ENCODE results near the gene MICAL1.

The MICAL1 gene

DNA sequence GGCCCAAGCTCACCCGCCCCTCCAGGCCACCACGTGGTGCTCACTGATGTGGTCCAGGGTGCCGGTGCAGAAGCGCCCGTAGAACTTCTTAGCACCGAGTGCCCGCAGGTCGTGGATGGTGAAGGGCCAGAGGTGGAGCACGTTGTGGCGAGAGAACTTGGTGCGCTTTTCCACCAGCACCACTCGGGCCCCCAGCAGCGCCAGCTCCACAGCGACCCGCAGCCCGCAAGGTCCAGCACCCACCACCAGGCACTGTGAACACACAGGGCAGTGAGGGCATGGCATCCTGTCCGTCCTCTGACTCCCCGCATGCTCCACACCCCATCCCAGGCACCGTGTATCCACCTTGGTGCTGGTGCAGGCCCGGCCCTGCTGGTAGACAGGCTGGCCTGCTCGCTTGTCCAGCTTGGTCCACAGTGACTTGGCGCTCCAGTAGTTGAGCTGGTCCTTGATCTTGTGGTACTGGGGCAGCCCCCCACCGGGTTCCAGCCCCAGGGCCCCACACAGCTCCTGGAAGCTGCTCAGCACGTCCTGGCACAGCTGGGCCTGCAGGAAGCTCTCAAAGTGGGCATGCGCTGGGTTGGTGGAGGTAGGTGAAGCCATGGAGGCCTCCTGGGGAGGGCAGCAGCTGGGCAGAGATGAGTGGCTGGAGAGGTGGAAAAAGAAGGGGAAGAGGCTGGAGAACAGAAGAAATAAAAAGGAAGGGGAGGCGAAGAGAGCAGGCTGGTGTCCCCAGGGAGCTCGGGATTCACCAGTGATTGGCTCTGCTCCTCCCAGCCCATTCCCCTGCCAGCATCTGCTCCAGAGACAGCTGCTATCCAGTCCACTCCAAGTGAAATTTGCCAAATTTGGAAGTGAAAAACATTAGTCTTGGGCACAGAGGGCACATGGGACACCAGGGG, 1.7 kb downstream of the MICAL1 start:
- H3K9me3 Mint-ChIP-seq: no peaks in the 10 kb centered on the region
- peaks cover 47% of the 10 kb centered on the region for H3K4me1 Mint-ChIP-seq
- H3K27ac Mint-ChIP-seq: peak overlapping the region; percentile 100
- H3K36me3 Mint-ChIP-seq: peaks cover 9% of the 10 kb centered on the region
- DNase-seq (ENCODE audit: low spot score in 2 of 2) (no peak), ATAC-seq (ENCODE audit: low read depth) (no peak)
- H3K4me3 Mint-ChIP-seq: peak overlapping the region; percentile 99
- no peaks in the 10 kb centered on the region for H3K27me3 Mint-ChIP-seq

DNA sequence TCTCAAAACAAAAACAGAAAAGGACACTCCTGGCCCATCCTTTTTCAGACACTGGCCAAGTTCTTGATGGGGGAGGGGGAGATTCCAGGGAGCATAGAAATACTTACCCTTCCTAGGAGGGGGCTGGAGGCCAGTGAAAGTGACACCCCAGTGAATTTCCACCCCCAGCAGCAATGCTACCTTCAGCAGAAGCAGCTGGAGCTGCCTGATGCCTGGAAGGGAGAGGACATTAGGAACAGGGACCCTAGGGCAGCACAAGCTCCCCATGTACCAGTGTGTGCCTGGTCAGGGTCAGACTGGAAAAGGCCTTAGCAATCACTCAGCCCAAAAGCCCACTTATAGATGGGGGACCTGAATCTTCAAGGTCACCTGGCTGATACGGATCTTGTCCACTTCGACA, 2.4 kb downstream of the MICAL1 start:
- peak overlapping the region; percentile 100 for H3K27ac Mint-ChIP-seq
- no peaks in the 10 kb centered on the region for H3K9me3 Mint-ChIP-seq
- ATAC-seq (ENCODE audit: low read depth) (no peak), DNase-seq (ENCODE audit: low spot score in 2 of 2) (no peak)
- H3K4me3 Mint-ChIP-seq: no peak overlapping the region
- H3K4me1 Mint-ChIP-seq: peaks cover 46% of the 10 kb centered on the region
- H3K36me3 Mint-ChIP-seq: peaks cover 9% of the 10 kb centered on the region
- no peaks in the 10 kb centered on the region for H3K27me3 Mint-ChIP-seq

DNA sequence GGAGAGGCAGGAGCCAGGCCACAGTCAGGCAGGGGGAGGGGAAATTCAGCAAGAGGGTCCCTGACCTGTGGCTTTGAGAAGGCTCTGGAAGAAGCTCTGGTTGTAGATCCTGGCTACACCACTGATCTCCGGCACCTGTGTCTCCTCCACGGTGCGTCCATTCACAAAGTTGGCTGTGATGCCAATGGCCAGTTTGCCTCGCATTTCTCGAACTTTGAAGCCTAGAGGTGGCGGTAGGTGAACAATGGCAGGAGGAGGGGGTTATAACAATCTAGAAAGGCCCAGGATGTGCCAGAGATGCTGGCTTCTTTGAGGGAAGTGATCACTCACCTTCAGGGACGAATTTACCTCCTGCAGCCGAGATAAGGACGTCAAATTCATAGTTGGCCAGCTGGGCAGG, 3.4 kb downstream of the MICAL1 start:
- no peaks in the 10 kb centered on the region for H3K9me3 Mint-ChIP-seq

DNA sequence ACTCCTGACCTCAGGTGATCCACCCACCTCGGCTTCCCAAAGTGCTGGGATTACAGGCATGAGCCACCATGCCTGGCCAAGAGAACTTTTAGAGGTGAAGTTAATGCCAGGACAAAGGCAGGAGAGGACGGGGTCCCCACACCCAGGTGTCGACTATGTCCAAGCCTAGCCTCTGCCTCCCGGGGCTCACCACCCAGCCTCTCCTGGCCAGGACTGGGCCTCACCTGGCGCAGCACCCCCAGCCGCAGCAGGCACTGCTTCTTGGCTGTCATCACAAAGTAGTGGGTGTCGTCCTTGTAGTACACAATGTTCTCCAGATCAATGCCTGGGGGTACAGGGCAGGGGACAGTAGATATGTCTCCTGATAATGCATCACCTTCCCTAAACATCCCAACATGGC, 4.2 kb downstream of the MICAL1 start:
- Mint-ChIP-seq H3K27ac (peak overlapping the region; percentile 100), H3K27me3 (no peaks in the 10 kb centered on the region), H3K9me3 (no peaks in the 10 kb centered on the region), H3K4me3 (no peak overlapping the region), H3K36me3 (peaks cover 12% of the 10 kb centered on the region), H3K4me1 (peaks cover 45% of the 10 kb centered on the region)
- ATAC-seq (ENCODE audit: low read depth) (no peak), DNase-seq (ENCODE audit: low spot score in 2 of 2) (no peak)

More for the DNA sequence above, 3.4 kb downstream of the MICAL1 start:
- no peak for DNase-seq (ENCODE audit: low spot score in 2 of 2)
- H3K4me1 Mint-ChIP-seq: peaks cover 50% of the 10 kb centered on the region
- peaks cover 9% of the 10 kb centered on the region for H3K36me3 Mint-ChIP-seq
- ATAC-seq (ENCODE audit: low read depth): no peak
- no peaks in the 10 kb centered on the region for H3K27me3 Mint-ChIP-seq
- peak overlapping the region; percentile 11 for H3K4me3 Mint-ChIP-seq
- peak overlapping the region; percentile 100 for H3K27ac Mint-ChIP-seq

- Mint-ChIP-seq H3K4me1 (peaks cover 42% of the 10 kb centered on the region), H3K9me3 (no peaks in the 10 kb centered on the region), H3K27ac (peak overlapping the region; percentile 60), H3K27me3 (no peaks in the 10 kb centered on the region), H3K4me3 (peak overlapping the region; percentile 5), H3K36me3 (peaks cover 12% of the 10 kb centered on the region)
- ATAC-seq (ENCODE audit: low read depth) (no peak), DNase-seq (ENCODE audit: low spot score in 2 of 2) (no peak)
These were observed 4.8 kb downstream of the MICAL1 start for GRCh38 chr6:109450801-109451200.

DNA sequence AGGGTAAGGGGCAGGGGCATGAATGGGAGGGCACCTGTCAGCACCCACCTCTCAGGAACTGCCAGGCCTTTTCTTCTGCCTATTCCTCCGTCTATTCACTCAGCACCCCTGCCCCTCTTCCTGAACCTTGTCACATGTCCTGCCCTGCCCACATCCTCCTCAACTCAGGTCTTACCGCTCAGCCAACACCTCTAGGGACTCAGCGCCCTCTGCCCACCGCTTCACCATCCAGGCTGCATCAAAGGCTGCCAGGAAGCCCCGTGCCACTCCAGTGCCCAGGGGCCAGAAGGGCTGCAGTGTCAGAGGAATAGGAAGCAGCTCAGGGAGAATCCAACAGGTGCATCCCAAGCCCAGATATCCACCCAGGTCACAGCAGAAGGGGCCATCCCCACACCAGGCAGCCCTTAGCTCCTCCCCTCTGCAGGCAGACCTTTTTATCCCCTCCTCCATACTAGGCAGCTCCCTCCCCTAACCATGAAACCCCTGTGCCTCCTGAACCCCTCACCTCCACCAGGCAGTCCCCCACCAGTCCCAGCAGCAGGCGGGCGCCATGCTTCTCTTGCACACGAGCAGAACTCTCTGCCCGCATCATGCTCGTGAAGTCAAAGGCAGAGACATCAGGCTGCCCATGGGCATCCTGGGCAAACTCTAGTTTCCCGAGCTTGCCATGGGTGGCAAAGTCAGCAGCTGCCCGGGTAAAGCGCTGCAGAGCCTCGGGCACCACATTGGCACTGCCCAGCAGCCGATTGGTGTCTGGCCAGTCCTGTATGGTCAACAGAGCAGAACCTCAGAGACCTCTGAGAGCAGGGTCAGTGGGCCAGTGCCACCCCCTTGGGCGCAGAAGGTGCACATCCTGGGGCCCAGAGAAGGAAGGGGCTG, 5.5 kb downstream of the MICAL1 start:
- peak; percentile 19 for ATAC-seq (ENCODE audit: low read depth)
- peak overlapping the region; percentile 83 for H3K27ac Mint-ChIP-seq
- H3K4me1 Mint-ChIP-seq: peaks cover 45% of the 10 kb centered on the region
- DNase-seq (ENCODE audit: low spot score in 2 of 2): no peak
- H3K4me3 Mint-ChIP-seq: peak overlapping the region; percentile 31
- H3K36me3 Mint-ChIP-seq: peaks cover 17% of the 10 kb centered on the region
- no peaks in the 10 kb centered on the region for H3K27me3 Mint-ChIP-seq
- H3K9me3 Mint-ChIP-seq: no peaks in the 10 kb centered on the region

DNA sequence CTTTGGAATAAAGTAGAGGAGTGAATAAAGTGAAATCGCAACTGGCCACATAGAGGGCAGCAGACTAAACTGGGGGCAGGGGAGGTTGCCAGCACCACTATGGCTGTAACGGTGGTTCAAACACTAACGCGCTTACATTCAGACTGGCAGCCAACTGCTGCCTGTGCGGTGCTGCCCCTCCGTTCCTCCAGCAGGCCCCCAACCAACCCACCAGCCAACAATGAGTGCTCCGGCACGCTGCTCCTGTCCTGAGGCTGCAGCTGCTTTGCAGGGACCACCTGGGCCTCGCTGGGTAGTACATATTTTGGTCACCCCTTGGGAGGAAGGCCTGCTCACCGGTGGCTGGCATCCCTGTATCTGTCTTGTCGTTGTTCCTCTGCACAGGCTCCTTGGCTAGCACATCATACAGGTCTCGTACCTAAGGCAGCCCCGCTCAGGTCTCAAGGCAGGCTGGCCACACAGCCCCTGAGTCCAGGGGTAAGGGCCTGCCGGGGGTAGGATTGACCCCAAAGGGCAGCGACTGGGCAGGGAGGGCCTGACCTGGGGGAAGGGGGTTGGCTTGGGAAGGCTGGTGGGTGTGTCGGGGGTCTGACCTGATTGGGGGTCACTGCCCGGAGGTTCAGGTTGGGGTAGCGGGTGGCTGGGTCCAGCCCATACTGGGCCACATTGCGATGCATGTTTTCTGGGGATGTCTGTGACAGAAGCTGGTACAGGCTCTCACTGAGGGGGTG, 6.3 kb downstream of the MICAL1 start:
- peak overlapping the region; percentile 83 for H3K27ac Mint-ChIP-seq
- no peaks in the 10 kb centered on the region for H3K9me3 Mint-ChIP-seq
- no peak for ATAC-seq (ENCODE audit: low read depth)
- no peak overlapping the region for H3K4me3 Mint-ChIP-seq
- no peak for DNase-seq (ENCODE audit: low spot score in 2 of 2)
- peaks cover 44% of the 10 kb centered on the region for H3K4me1 Mint-ChIP-seq
- peaks cover 15% of the 10 kb centered on the region for H3K36me3 Mint-ChIP-seq
- no peaks in the 10 kb centered on the region for H3K27me3 Mint-ChIP-seq

- no peaks in the 10 kb centered on the region for H3K9me3 Mint-ChIP-seq
- no peaks in the 10 kb centered on the region for H3K27me3 Mint-ChIP-seq
- H3K4me3 Mint-ChIP-seq: no peak overlapping the region
- H3K27ac Mint-ChIP-seq: peak overlapping the region; percentile 83
- peaks cover 40% of the 10 kb centered on the region for H3K4me1 Mint-ChIP-seq
- H3K36me3 Mint-ChIP-seq: peaks cover 15% of the 10 kb centered on the region
- DNase-seq (ENCODE audit: low spot score in 2 of 2): no peak
- no peak for ATAC-seq (ENCODE audit: low read depth)
These were observed 7.0 kb downstream of the MICAL1 start for GRCh38 chr6:109448615-109449014.

DNA sequence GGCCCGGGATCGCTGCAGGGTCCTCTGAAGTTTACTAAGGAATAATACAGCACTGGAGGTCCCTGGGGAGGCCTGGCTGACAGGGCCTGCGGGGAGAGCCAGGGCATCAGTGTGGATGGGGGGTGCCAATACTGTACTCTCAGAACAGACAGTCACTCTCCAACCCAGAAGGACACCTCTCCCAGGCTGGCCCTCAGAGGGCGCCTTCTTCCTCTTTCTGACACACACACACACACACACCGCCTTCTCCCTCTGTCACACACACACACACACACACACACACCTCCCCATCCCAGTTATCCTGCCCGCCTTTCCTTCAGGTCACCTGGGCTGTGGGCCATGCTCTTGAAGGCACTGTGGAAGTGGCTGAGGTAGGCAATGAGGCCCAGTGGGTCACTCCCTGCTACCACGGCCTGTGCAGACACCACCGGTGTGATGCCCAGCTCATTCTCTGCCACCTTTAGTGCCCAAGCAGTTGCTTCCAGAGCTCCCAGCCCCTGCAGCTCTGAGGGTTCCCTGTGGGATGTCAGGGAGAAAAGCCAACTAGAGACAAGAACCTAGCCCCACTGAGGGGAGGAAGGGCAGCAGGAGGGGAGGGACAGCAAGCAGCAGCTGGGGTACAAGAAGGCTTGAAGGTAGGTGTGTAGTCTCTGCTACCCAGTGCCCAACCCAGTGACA, 7.6 kb downstream of the MICAL1 start:
- DNase-seq (ENCODE audit: low spot score in 2 of 2) (peak in 1 of 2 donors; percentile 41), ATAC-seq (ENCODE audit: low read depth) (peak; percentile 42)
- Mint-ChIP-seq H3K4me1 (peaks cover 46% of the 10 kb centered on the region), H3K4me3 (no peak overlapping the region), H3K36me3 (peaks cover 18% of the 10 kb centered on the region), H3K27me3 (no peaks in the 10 kb centered on the region), H3K27ac (peak overlapping the region; percentile 83), H3K9me3 (no peaks in the 10 kb centered on the region)

- H3K4me3 Mint-ChIP-seq: no peak overlapping the region
- peaks cover 49% of the 10 kb centered on the region for H3K4me1 Mint-ChIP-seq
- no peaks in the 10 kb centered on the region for H3K9me3 Mint-ChIP-seq
- DNase-seq (ENCODE audit: low spot score in 2 of 2) (no peak), ATAC-seq (ENCODE audit: low read depth) (no peak)
- peaks cover 18% of the 10 kb centered on the region for H3K36me3 Mint-ChIP-seq
- no peaks in the 10 kb centered on the region for H3K27me3 Mint-ChIP-seq
- peak overlapping the region; percentile 83 for H3K27ac Mint-ChIP-seq
These were observed 8.5 kb downstream of the MICAL1 start for GRCh38 chr6:109447087-109447486.

GRCh38 chr6:109446541-109446940, 9.0 kb downstream of the MICAL1 start:
- no peak for ATAC-seq (ENCODE audit: low read depth)
- Mint-ChIP-seq H3K36me3 (peaks cover 17% of the 10 kb centered on the region), H3K27ac (no peak overlapping the region), H3K4me1 (peaks cover 54% of the 10 kb centered on the region), H3K9me3 (no peaks in the 10 kb centered on the region), H3K27me3 (no peaks in the 10 kb centered on the region), H3K4me3 (no peak overlapping the region)
- DNase-seq (ENCODE audit: low spot score in 2 of 2): no peak

DNA sequence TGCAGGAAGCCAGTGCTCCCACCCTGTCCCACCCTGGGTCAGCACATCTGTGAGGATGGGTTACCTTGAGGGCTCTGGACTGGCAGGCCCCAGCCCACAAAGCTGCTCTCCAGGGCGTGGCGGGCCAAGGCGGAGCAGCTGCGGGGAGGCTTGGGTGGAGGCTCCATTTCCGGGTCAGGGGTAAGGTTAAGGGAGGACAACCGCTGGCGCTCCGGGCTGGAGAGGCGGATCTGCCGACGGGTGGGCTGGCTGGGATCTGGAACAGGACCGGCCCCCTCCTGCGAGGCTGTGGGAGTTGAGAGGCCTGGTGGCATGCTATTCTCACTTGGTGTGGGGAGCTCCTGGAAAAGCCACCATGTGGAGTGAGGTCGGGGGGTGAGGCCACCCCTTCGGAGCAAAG, 9.5 kb downstream of the MICAL1 start:
- Mint-ChIP-seq H3K4me3 (no peak overlapping the region), H3K27me3 (no peaks in the 10 kb centered on the region), H3K4me1 (peaks cover 57% of the 10 kb centered on the region), H3K36me3 (peaks cover 17% of the 10 kb centered on the region), H3K27ac (no peak overlapping the region), H3K9me3 (no peaks in the 10 kb centered on the region)
- DNase-seq (ENCODE audit: low spot score in 2 of 2) (peak in 1 of 2 donors; percentile 13), ATAC-seq (ENCODE audit: low read depth) (no peak)

- H3K4me1 Mint-ChIP-seq: peaks cover 54% of the 10 kb centered on the region
- peaks cover 13% of the 10 kb centered on the region for H3K36me3 Mint-ChIP-seq
- no peaks in the 10 kb centered on the region for H3K27me3 Mint-ChIP-seq
- H3K9me3 Mint-ChIP-seq: no peaks in the 10 kb centered on the region
- H3K4me3 Mint-ChIP-seq: no peak overlapping the region
- ATAC-seq (ENCODE audit: low read depth) (no peak), DNase-seq (ENCODE audit: low spot score in 2 of 2) (no peak)
- peak overlapping the region; percentile 38 for H3K27ac Mint-ChIP-seq
These were observed 10.2 kb downstream of the MICAL1 start for GRCh38 chr6:109445382-109445781.
